IPS-15b (cell line): ENCODE results near the gene LLGL2.

Experiments
- H3K27me3 ChIP-seq: one replicate; pipeline ENCODE4 v1.6.1; 2013; ENCODE audit warnings: low read length; ENCODE audit not compliant: control insufficient read depth, insufficient read depth
- H3K36me3 ChIP-seq: one replicate; pipeline ENCODE4 v1.6.1; 2013; ENCODE audit warnings: low read length; ENCODE audit not compliant: control insufficient read depth, insufficient read depth
- H3K4me1 ChIP-seq: one replicate; pipeline ENCODE4 v1.6.1; 2013; ENCODE audit warnings: mild to moderate bottlenecking, low read length; ENCODE audit not compliant: control insufficient read depth, insufficient read depth
- H3K4me3 ChIP-seq: one replicate; pipeline ENCODE4 v1.5.1; 2013; ENCODE audit warnings: low read depth, low read length
- H3K9ac ChIP-seq: one replicate; pipeline ENCODE4 v1.6.1; 2013; ENCODE audit warnings: low read depth, mild to moderate bottlenecking, low read length
- H3K9me3 ChIP-seq: one replicate; pipeline ENCODE4 v1.6.1; 2013; ENCODE audit warnings: mild to moderate bottlenecking, low read length; ENCODE audit not compliant: control insufficient read depth, insufficient read depth

Gene LLGL2

DNA sequence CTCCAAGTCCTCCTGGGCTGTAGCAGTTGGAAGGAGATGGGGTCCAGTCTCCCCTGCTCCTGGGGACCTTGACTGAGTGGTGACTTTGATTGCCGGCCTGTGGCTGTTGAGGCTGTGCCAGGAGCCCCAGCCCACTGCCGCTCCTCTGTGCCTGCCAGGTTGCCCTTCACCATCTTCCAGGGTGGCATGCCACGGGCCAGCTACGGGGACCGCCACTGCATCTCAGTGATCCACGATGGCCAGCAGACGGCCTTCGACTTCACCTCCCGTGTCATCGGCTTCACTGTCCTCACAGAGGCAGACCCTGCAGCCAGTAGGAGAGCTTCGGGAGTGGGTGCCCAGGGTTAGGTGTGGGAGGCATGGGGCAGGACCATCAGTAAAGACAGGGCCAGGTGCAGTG lies 38.7 kb downstream of the LLGL2 start:
- Histone ChIP-seq H3K4me1 (no peaks in the 10 kb centered on the region), H3K9ac (no peak overlapping the region), H3K9me3 (no peaks in the 10 kb centered on the region), H3K4me3 (no peak overlapping the region), H3K36me3 (peaks cover 17% of the 10 kb centered on the region), H3K27me3 (no peaks in the 10 kb centered on the region)

DNA sequence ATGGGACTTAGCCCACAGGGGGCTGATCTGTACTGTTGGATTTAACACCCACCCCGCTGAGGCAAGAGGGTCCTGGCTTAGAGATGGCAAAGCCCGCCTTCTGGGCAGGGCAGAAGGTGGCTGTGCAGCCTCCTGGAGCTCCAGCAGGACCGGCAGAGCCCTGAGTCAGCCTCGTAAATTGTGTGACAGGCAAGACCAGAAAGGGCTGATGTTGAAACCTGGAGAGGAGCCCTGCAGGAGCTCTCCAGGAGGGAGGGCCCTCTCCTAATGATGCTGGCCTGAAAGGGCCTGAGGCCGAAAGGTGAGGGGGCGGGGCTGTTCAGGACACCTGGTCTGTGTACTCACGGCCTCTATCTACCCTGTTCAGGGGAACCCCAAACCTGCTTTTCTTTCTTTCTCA lies 39.6 kb downstream of the LLGL2 start:
- Histone ChIP-seq H3K9me3 (no peaks in the 10 kb centered on the region), H3K9ac (no peak overlapping the region), H3K36me3 (peaks cover 15% of the 10 kb centered on the region), H3K27me3 (no peaks in the 10 kb centered on the region), H3K4me3 (no peak overlapping the region), H3K4me1 (no peaks in the 10 kb centered on the region)

DNA sequence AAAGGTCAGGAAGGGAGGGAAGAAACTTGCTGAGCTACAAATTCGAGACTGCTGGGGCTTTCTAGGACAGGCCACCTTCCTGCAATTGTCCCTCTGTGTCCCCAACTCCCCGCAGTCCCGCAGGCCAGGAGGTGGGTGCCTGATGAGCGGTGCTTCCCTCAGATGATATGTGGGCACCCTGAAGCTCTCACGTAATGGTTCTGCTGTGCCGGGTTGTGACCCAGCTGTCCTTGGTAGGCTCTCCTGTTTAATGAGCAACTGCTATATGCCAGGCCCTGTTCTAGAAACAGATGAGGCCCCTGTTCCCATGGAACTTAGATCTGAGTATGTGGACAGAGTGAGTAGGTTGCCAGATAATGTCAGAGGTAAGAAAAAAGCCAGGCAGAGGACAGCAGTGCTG lies 40.1 kb downstream of the LLGL2 start:
- H3K27me3 ChIP-seq: no peaks in the 10 kb centered on the region
- H3K4me3 ChIP-seq: no peak overlapping the region
- no peaks in the 10 kb centered on the region for H3K4me1 ChIP-seq
- H3K36me3 ChIP-seq: peaks cover 15% of the 10 kb centered on the region
- H3K9ac ChIP-seq: no peak overlapping the region
- H3K9me3 ChIP-seq: no peaks in the 10 kb centered on the region

DNA sequence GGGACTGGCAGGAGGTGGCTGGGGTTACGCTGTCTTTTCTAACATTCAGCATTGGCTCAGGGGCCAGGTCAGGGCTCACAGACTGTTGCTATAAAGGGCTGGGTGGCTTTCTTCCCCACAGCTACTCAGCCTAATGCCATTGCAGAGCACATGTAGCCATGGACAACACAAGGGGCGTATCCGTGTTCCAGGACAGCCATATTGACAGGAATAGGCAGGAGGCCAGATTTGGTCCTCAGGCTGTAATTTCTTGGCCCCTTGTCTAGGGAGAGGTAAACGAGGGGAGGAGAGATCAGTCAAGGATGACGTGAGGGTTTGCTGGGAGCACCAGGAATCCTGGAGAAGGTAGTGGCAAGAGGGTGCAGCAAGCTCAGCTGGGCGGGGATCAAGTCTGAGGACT lies 40.9 kb downstream of the LLGL2 start:
- peaks cover 15% of the 10 kb centered on the region for H3K36me3 ChIP-seq

DNA sequence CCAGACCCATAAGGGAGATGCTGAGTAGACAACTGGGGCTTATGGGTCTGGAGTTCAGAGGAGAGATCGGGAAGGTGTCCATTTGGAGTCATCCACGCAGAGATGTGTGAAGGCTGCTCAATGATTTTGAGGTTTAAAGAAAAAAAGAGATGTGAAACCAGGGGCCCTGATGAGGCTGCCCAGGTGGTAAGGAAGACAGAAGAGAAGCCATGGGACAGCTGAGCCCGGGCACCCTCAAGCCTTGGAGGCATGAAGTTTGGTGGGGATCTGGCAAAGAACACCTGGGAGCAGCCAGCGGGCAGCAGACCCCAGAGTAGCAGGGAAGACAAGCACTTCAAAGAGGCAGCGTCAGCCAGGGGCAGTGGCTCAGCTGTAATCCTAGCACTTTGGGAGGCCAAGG lies 41.3 kb downstream of the LLGL2 start:
- Histone ChIP-seq H3K4me1 (no peaks in the 10 kb centered on the region), H3K36me3 (peaks cover 15% of the 10 kb centered on the region), H3K9ac (no peak overlapping the region), H3K27me3 (no peaks in the 10 kb centered on the region), H3K9me3 (no peaks in the 10 kb centered on the region), H3K4me3 (no peak overlapping the region)

More for the DNA sequence above, 40.9 kb downstream of the LLGL2 start:
- Histone ChIP-seq H3K9ac (no peak overlapping the region), H3K4me3 (no peak overlapping the region), H3K9me3 (no peaks in the 10 kb centered on the region), H3K27me3 (no peaks in the 10 kb centered on the region), H3K4me1 (no peaks in the 10 kb centered on the region)

DNA sequence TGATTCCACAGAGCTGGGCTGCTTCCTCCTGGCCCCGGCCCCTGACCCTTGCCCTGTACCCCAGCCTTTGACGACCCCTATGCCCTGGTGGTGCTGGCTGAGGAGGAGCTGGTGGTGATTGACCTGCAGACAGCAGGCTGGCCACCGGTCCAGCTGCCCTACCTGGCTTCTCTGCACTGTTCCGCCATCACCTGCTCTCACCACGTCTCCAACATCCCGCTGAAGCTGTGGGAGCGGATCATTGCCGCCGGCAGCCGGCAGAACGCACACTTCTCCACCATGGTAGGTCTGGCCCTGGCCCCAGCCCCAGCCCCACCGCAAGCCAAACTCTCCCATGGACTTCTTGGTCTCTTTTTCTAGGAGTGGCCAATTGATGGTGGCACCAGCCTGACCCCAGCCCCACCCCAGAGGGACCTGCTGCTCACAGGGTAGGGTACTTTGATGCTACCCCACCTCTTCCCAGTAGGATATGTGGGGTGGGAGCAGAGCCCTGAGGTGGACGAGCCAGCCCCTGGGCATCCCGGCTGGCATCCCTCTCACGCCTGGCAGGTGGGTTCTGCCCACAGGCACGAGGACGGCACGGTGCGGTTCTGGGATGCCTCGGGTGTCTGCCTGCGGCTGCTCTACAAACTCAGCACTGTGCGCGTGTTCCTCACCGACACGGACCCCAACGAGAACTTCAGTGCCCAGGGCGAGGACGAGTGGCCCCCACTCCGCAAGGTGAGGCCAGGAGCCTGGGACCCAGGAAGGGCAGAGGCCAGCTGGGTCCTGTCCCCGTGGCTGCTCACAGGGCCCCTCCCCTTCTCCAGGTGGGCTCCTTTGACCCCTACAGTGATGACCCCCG lies 43.1 kb downstream of the LLGL2 start:
- Histone ChIP-seq H3K4me1 (no peaks in the 10 kb centered on the region), H3K4me3 (no peak overlapping the region), H3K9ac (no peak overlapping the region), H3K36me3 (peaks cover 15% of the 10 kb centered on the region), H3K9me3 (no peaks in the 10 kb centered on the region), H3K27me3 (no peaks in the 10 kb centered on the region)

DNA sequence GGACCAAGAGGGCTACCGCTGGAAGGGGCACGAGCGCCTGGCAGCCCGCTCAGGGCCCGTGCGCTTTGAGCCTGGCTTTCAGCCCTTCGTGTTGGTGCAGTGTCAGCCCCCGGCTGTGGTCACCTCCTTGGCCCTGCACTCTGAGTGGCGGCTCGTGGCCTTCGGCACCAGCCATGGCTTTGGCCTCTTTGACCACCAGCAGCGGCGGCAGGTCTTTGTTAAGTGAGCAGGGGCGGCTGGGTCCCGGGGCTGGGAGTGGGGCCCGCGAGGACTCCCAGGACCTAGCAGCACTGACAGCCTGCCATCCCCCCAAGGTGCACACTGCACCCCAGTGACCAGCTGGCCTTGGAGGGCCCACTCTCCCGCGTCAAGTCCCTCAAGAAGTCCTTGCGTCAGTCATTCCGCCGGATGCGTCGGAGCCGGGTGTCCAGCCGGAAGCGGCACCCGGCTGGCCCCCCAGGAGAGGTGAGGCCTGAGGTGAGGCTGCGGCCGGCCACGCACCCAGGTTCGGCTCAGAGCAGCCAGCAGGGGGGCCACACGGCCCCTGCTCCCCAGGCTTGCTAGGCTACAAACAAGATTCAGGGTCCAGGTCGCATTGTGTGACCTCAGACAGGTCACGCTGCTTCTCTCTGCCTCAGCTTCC lies 44.7 kb downstream of the LLGL2 start:
- peaks cover 12% of the 10 kb centered on the region for H3K36me3 ChIP-seq
- H3K4me1 ChIP-seq: no peaks in the 10 kb centered on the region
- no peaks in the 10 kb centered on the region for H3K27me3 ChIP-seq
- H3K9ac ChIP-seq: no peak overlapping the region
- H3K4me3 ChIP-seq: no peak overlapping the region
- no peaks in the 10 kb centered on the region for H3K9me3 ChIP-seq

DNA sequence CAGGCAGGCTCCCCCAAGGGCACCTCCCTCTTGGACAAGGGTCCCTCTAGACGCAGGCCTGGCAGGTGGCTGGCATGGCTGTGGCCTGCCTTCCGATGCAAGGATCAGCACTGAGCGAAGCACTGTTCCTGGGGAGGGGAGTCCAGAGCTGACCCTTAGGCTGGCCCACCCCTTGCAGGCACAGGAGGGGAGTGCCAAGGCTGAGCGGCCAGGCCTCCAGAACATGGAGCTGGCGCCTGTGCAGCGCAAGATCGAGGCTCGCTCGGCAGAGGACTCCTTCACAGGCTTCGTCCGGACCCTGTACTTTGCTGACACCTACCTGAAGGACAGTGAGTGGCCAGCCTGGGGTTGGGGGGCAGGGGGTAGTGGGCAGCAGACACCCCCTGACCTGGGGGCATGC lies 45.3 kb downstream of the LLGL2 start:
- H3K4me3 ChIP-seq: no peak overlapping the region
- no peaks in the 10 kb centered on the region for H3K9me3 ChIP-seq
- H3K4me1 ChIP-seq: no peaks in the 10 kb centered on the region
- no peak overlapping the region for H3K9ac ChIP-seq
- H3K27me3 ChIP-seq: no peaks in the 10 kb centered on the region
- peaks cover 12% of the 10 kb centered on the region for H3K36me3 ChIP-seq

DNA sequence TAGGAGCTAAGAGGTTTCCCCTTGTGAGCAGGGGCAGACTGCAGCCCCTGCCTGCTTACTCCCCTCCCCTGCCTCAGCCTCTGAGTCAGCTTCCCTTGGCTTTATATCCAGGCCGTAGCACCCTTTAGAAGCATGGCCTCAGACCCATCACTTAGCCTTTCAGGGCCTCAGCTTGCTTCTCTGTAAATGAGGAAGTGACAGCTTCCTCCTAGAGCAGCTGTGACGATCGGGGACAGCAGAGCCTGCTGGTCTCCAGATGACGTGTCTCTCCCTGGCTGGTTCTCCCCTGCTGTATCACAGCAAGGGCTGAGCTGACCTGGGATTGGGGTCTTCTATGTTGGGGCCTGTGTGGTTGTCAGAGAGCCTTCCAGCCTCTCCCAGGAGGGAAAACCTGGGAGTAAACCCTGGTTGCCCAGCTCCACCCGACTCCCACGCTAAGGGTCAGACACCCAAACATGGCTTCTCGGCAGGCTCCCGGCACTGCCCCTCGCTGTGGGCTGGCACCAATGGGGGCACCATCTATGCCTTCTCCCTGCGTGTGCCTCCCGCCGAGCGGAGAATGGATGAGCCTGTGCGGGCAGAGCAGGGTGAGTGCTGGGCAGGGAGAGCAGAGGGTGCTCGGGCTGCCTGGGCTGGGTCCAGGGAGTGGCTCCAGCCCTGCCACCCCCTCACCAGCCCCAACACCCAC lies 45.8 kb downstream of the LLGL2 start:
- Histone ChIP-seq H3K9me3 (no peaks in the 10 kb centered on the region), H3K4me3 (no peak overlapping the region), H3K27me3 (no peaks in the 10 kb centered on the region), H3K9ac (no peak overlapping the region), H3K4me1 (no peaks in the 10 kb centered on the region), H3K36me3 (peaks cover 12% of the 10 kb centered on the region)

DNA sequence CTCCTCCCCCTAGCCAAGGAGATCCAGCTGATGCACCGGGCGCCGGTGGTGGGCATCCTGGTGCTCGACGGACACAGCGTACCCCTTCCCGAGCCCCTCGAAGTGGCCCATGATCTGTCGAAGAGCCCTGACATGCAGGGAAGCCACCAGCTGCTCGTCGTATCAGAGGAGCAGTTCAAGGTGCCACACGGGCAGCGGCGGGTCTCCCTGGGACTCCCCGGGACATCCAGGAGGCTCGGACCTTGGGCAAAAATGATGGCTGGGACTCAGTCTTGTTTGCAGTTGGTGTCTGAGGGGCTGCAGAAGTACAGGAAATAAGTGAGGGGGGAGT lies 46.4 kb downstream of the LLGL2 start:
- Histone ChIP-seq H3K4me1 (no peaks in the 10 kb centered on the region), H3K4me3 (no peak overlapping the region), H3K9me3 (no peaks in the 10 kb centered on the region), H3K9ac (no peak overlapping the region), H3K27me3 (no peaks in the 10 kb centered on the region), H3K36me3 (peaks cover 12% of the 10 kb centered on the region)

DNA sequence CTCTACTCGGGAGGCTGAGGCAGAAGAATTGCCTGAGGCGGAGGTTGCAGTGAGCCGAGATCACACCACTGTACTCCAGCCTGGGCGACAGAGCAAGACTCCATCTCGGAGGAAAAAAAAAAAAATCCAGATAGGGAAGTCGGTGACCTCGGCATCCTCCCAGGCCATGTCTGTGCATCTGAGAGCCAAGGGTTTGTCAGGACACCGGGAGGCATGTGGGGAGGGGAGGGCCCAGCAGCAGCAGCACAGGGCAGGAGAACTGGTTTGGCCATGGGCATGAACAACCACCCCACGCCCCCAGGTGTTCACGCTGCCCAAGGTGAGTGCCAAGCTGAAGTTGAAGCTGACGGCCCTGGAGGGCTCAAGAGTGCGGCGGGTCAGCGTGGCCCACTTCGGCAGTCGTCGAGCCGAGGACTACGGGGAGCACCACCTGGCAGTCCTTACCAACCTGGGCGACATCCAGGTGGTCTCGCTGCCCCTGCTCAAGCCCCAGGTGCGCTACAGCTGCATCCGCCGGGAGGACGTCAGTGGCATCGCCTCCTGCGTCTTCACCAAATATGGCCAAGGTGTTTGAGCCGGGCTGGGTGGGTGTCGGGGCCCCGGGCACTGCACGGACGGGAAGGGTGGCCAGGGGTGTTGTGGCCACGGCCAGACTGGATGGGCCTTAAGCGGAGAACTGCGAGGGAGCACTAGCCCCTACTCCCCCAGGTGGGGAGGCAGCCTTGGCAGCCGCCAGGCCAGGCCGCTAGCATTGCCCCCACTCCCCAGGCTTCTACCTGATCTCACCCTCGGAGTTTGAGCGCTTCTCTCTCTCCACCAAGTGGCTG lies 47.4 kb downstream of the LLGL2 start:
- Histone ChIP-seq H3K9ac (no peak overlapping the region), H3K36me3 (peaks cover 12% of the 10 kb centered on the region), H3K4me1 (no peaks in the 10 kb centered on the region)

More for the DNA sequence above, 47.4 kb downstream of the LLGL2 start:
- Histone ChIP-seq H3K27me3 (no peaks in the 10 kb centered on the region), H3K9me3 (no peaks in the 10 kb centered on the region), H3K4me3 (no peak overlapping the region)
